ENCODE results near the gene SMYD4.

DNA sequence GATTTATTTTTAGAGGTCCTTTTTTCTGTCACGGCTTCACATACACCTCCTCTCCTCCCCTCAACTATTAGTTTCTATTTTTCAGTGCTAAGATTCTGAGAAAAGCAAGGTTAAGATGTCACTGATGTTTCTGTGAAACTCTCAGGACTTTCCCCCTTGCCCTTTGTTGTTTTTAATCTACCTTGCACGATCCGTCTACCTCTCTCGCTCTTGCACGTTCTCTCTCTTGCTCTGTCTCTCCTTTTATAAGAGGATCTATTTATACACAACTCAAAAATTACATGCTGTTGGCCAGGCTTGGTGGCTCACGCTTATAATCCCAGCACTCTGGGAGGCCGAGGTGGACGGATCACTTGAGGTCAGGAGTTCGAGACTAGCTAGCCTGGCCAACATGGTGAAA lies 43.7 kb upstream of the SMYD4 start:
- TF ChIP-seq CTCF (IDR thresholded peaks at IDR 0.05; ENCODE audit: low read depth, low read length, poor library complexity, severe bottlenecking): no peak
- no peak for TF ChIP-seq EZH2phosphoT487 (IDR thresholded peaks at IDR 0.05; ENCODE audit: borderline replicate concordance, low read length)

Data from DOHH2 (cell line).